NCI-H1092 (cell line): ENCODE data around the gene CKB.
"Not testable (repeated sequence)": the region's sequence is repeated elsewhere in the genome, so short reads cannot be mapped to it uniquely, and the experiment has no call there.

Experiments used
- DNase-seq: peaks from one replicate; lab custom pipeline; 2025; lab: John Stamatoyannopoulos, UW

The CKB gene

GRCh38 chr14:103512180-103512579 lies 10.4 kb downstream of the CKB start:
- DNase-seq = not testable (repeated sequence)

GRCh38 chr14:103510724-103511693 lies 11.6 kb downstream of the CKB start:
- DNase-seq = no peak

GRCh38 chr14:103509864-103510723 lies 12.5 kb downstream of the CKB start:
- DNase-seq = no peak

- DNase-seq = no peak
These were observed 13.9 kb downstream of the CKB start for GRCh38 chr14:103508521-103509329.

- DNase-seq = no peak
These were observed 14.9 kb downstream of the CKB start for GRCh38 chr14:103507751-103508150.

- no peak for DNase-seq
These were observed 17.6 kb downstream of the CKB start for GRCh38 chr14:103504991-103505565.

- no peak for DNase-seq
These were observed 19.3 kb downstream of the CKB start for GRCh38 chr14:103503296-103503695.

- no peak for DNase-seq
These were observed 19.8 kb downstream of the CKB start for GRCh38 chr14:103502877-103503276.

- DNase-seq = no peak
These were observed 20.5 kb downstream of the CKB start for GRCh38 chr14:103501921-103502669.

- no peak for DNase-seq
These were observed 21.4 kb downstream of the CKB start for GRCh38 chr14:103501041-103501870.

GRCh38 chr14:103500148-103500990 lies 22.3 kb downstream of the CKB start:
- peak; percentile 63 for DNase-seq

GRCh38 chr14:103499709-103500108 lies 22.9 kb downstream of the CKB start:
- no peak for DNase-seq

- DNase-seq = no peak
These were observed 25.9 kb downstream of the CKB start for GRCh38 chr14:103496776-103497175.

- DNase-seq = no peak
These were observed 26.8 kb downstream of the CKB start for GRCh38 chr14:103495854-103496253.

GRCh38 chr14:103492156-103492925 lies 30.3 kb downstream of the CKB start:
- no peak for DNase-seq

- no peak for DNase-seq
These were observed 30.9 kb downstream of the CKB start for GRCh38 chr14:103491691-103492090.

GRCh38 chr14:103489621-103490020 lies 33.0 kb downstream of the CKB start:
- DNase-seq = no peak

GRCh38 chr14:103488960-103489359 lies 33.7 kb downstream of the CKB start:
- no peak for DNase-seq
